ENCODE measurements around the gene C1orf167.

The C1orf167 gene

GRCh38 chr1:11823366-11824137 lies 61.6 kb downstream of the C1orf167 start:
- DNase-seq (ENCODE audit: low read depth), result no peak

GRCh38 chr1:11825131-11825530 lies 63.1 kb downstream of the C1orf167 start:
- no peak overlapping the region for H3K4me3 ChIP-seq (ENCODE audit: low read depth, low read length)
- no peak for TF ChIP-seq CTCF (IDR thresholded peaks at IDR 0.05; ENCODE audit: control insufficient read depth, extremely low read depth, insufficient read depth)
- no peak for DNase-seq (ENCODE audit: low read depth)

More at GRCh38 chr1:11823366-11824137, 61.6 kb downstream of the C1orf167 start:
- no peak for TF ChIP-seq CTCF (IDR thresholded peaks at IDR 0.05; ENCODE audit: control insufficient read depth, extremely low read depth, insufficient read depth)
- H3K4me3 ChIP-seq (ENCODE audit: low read depth, low read length), result no peak overlapping the region

- TF ChIP-seq CTCF (IDR thresholded peaks at IDR 0.05; ENCODE audit: control insufficient read depth, extremely low read depth, insufficient read depth), result no peak
- no peak for DNase-seq (ENCODE audit: low read depth)
- H3K4me3 ChIP-seq (ENCODE audit: low read depth, low read length), result no peak overlapping the region
These were observed 65.0 kb downstream of the C1orf167 start for GRCh38 chr1:11826946-11827345.

GRCh38 chr1:11828511-11828910 lies 66.5 kb downstream of the C1orf167 start:
- no peak for DNase-seq (ENCODE audit: low read depth)
- no peak overlapping the region for H3K4me3 ChIP-seq (ENCODE audit: low read depth, low read length)
- TF ChIP-seq CTCF (IDR thresholded peaks at IDR 0.05; ENCODE audit: control insufficient read depth, extremely low read depth, insufficient read depth), result no peak

GRCh38 chr1:11831945-11832725 lies 70.1 kb downstream of the C1orf167 start:
- no peak overlapping the region for H3K4me3 ChIP-seq (ENCODE audit: low read depth, low read length)
- no peak for DNase-seq (ENCODE audit: low read depth)

GRCh38 chr1:11833497-11833896 lies 71.5 kb downstream of the C1orf167 start:
- no peak for TF ChIP-seq CTCF (IDR thresholded peaks at IDR 0.05; ENCODE audit: control insufficient read depth, extremely low read depth, insufficient read depth)
- no peak for DNase-seq (ENCODE audit: low read depth)
- no peak overlapping the region for H3K4me3 ChIP-seq (ENCODE audit: low read depth, low read length)

More at GRCh38 chr1:11831945-11832725, 70.1 kb downstream of the C1orf167 start:
- no peak for TF ChIP-seq CTCF (IDR thresholded peaks at IDR 0.05; ENCODE audit: control insufficient read depth, extremely low read depth, insufficient read depth)
